GM12873 (cell line): ENCODE data around the gene FAM187B.

Source experiments
- CTCF ChIP-seq: IDR thresholded peaks from 2 replicates; pipeline ENCODE4 v1.5.1; 2012; ENCODE audit warnings: low read depth, mild to moderate bottlenecking, moderate library complexity, low read length, control low read depth; ENCODE audit not compliant: insufficient read depth; ENCODE audit errors: missing control alignments

Gene FAM187B

GRCh38 chr19:35271546-35271945 lies 43.0 kb upstream of the FAM187B start:
- TF ChIP-seq CTCF, result no peak

GRCh38 chr19:35270381-35270811 lies 41.9 kb upstream of the FAM187B start:
- TF ChIP-seq CTCF, result no peak

- peak; percentile 69 for TF ChIP-seq CTCF
Measured at GRCh38 chr19:35269438-35270117, 41.0 kb upstream of the FAM187B start.

GRCh38 chr19:35268536-35269437 lies 40.2 kb upstream of the FAM187B start, which contains the start of gene USF2:
Gene USF2, plus strand, starts transcription at chr19:35268962. Its CDS starts 140 bp downstream, at chr19:35269102.
- TF ChIP-seq CTCF, result no peak

- no peak for TF ChIP-seq CTCF
Measured at GRCh38 chr19:35267818-35268535, 39.4 kb upstream of the FAM187B start.

GRCh38 chr19:35267353-35267817 lies 38.8 kb upstream of the FAM187B start:
- TF ChIP-seq CTCF, result no peak
